Dedifferentiated amniotic fluid mesenchymal stem cell (primary cell): ENCODE results near the gene TSC22D1.

Source experiments
- DNase-seq: peaks from one replicate; pipeline ENCODE4 v3.0.0-alpha.2; 2016; ENCODE audit errors: extremely low spot score

TSC22D1 gene

GRCh38 chr13:44404261-44405132, 171.6 kb downstream of the TSC22D1 start:
- no peak for DNase-seq

- DNase-seq, result no peak
These were observed 172.6 kb downstream of the TSC22D1 start for GRCh38 chr13:44403461-44404056.

- no peak for DNase-seq
These were observed 173.2 kb downstream of the TSC22D1 start for GRCh38 chr13:44402899-44403445.

- no peak for DNase-seq
These were observed 174.6 kb downstream of the TSC22D1 start for GRCh38 chr13:44401577-44401976.

GRCh38 chr13:44400736-44401135, 175.4 kb downstream of the TSC22D1 start:
- no peak for DNase-seq

- no peak for DNase-seq
These were observed 177.1 kb downstream of the TSC22D1 start for GRCh38 chr13:44399074-44399473.

GRCh38 chr13:44398606-44399005, 177.5 kb downstream of the TSC22D1 start:
- DNase-seq, result no peak

GRCh38 chr13:44397766-44398223, 178.3 kb downstream of the TSC22D1 start:
- no peak for DNase-seq

- DNase-seq, result no peak
These were observed 179.2 kb downstream of the TSC22D1 start for GRCh38 chr13:44396701-44397580.

GRCh38 chr13:44395976-44396694, 180.0 kb downstream of the TSC22D1 start:
- DNase-seq, result no peak

- no peak for DNase-seq
These were observed 181.5 kb downstream of the TSC22D1 start for GRCh38 chr13:44394658-44395057.

- DNase-seq, result no peak
These were observed 182.7 kb downstream of the TSC22D1 start for GRCh38 chr13:44393391-44393790.

GRCh38 chr13:44389876-44390275, 186.3 kb downstream of the TSC22D1 start:
- DNase-seq, result peak; percentile 24

GRCh38 chr13:44389060-44389666, 187.0 kb downstream of the TSC22D1 start:
- no peak for DNase-seq

- no peak for DNase-seq
These were observed 187.6 kb downstream of the TSC22D1 start for GRCh38 chr13:44388427-44389059.

- DNase-seq, result no peak
These were observed 189.1 kb downstream of the TSC22D1 start for GRCh38 chr13:44386913-44387556.

GRCh38 chr13:44385847-44386246, 190.3 kb downstream of the TSC22D1 start:
- DNase-seq, result no peak

- DNase-seq, result no peak
These were observed 190.7 kb downstream of the TSC22D1 start for GRCh38 chr13:44385401-44385800.

GRCh38 chr13:44384778-44385177, 191.4 kb downstream of the TSC22D1 start:
- DNase-seq, result no peak

- DNase-seq, result no peak
These were observed 192.2 kb downstream of the TSC22D1 start for GRCh38 chr13:44383945-44384344.
